NCI-H2227 treated with DMSO at 0.1 percent for 48 hours (cell line): ENCODE measurements around the gene FIGNL2.
"Not testable (repeated sequence)": the region's sequence is repeated elsewhere in the genome, so short reads cannot be mapped to it uniquely, and the experiment has no call there.

ENCODE experiments used
- DNase-seq: peaks from one replicate; lab custom pipeline; 2025; lab: John Stamatoyannopoulos, UW

FIGNL2 gene

GRCh38 chr12:51836041-51836826 lies 12.3 kb downstream of the FIGNL2 start:
- no peak for DNase-seq

- DNase-seq = no peak
These were observed 14.1 kb downstream of the FIGNL2 start for GRCh38 chr12:51834411-51834810.

GRCh38 chr12:51833448-51834227 lies 14.9 kb downstream of the FIGNL2 start:
- DNase-seq = no peak

- no peak for DNase-seq
These were observed 16.0 kb downstream of the FIGNL2 start for GRCh38 chr12:51832354-51833107.

- not testable (repeated sequence) for DNase-seq
These were observed 16.7 kb downstream of the FIGNL2 start for GRCh38 chr12:51831817-51832216.

GRCh38 chr12:51829641-51830040 lies 18.9 kb downstream of the FIGNL2 start:
- no peak for DNase-seq

- no peak for DNase-seq
These were observed 19.5 kb downstream of the FIGNL2 start for GRCh38 chr12:51829011-51829481.

- no peak for DNase-seq
These were observed 20.3 kb downstream of the FIGNL2 start for GRCh38 chr12:51827925-51828818.

- DNase-seq = no peak
These were observed 21.6 kb downstream of the FIGNL2 start for GRCh38 chr12:51826881-51827280.

GRCh38 chr12:51825216-51825615 lies 23.3 kb downstream of the FIGNL2 start:
- no peak for DNase-seq

GRCh38 chr12:51823875-51824565 lies 24.5 kb downstream of the FIGNL2 start:
- DNase-seq = peak; percentile 39

- DNase-seq = no peak
These were observed 25.6 kb downstream of the FIGNL2 start for GRCh38 chr12:51822956-51823355.

GRCh38 chr12:51822261-51822616 lies 26.3 kb downstream of the FIGNL2 start:
- no peak for DNase-seq

GRCh38 chr12:51821440-51822260 lies 26.9 kb downstream of the FIGNL2 start:
- no peak for DNase-seq

GRCh38 chr12:51820526-51821439 lies 27.7 kb downstream of the FIGNL2 start:
- DNase-seq = peak; percentile 51

- no peak for DNase-seq
These were observed 28.6 kb downstream of the FIGNL2 start for GRCh38 chr12:51819736-51820525.

- no peak for DNase-seq
These were observed 29.8 kb downstream of the FIGNL2 start for GRCh38 chr12:51818566-51819300.
